ENCODE measurements around the gene C2orf69. TPM values are rescaled to one million over a fixed set of nuclear protein-coding genes. Genes with fewer than 3 reads are reported as not detected.

Gene C2orf69
- polyA plus RNA-seq, 3 donors from 2014 or later = 3.8 to 7.6 (median 4.8) TPM

DNA sequence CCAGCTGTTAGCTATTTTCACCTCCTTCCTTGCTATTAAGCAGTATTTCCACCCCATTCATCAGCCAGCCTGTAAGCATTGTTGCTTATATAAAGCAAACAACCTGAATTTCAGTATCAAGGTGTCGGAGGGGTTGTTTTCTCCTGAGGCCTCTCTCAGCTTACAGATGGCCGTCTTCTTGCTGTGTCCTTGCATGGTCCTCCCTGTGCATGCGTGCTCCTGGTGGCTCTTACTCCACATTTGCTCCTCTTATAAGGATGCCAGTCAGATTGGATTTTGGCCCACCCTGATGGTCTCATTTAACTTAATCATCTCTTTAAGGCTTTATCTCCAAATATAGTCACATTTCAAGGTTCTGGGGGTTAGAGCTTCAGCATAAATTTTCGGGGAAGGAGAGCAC is 46.9 kb downstream of the C2orf69 start:
- peak overlapping the region in 1 of 6 donors; percentile 29 for H3K27ac Mint-ChIP-seq
- no peak for DNase-seq
- peaks cover 40 to 54% of the 10 kb centered on the region in 2 donors for H3K4me1 Mint-ChIP-seq
- H3K36me3 Mint-ChIP-seq = peaks cover 5 to 24% (median 14%) of the 10 kb centered on the region in 3 donors
- H3K4me3 Mint-ChIP-seq = peak overlapping the region in 4 of 5 donors; percentile 18 to 98 (median 40)
- H3K9me3 Mint-ChIP-seq = no peaks in the 10 kb centered on the region
- peaks cover 0 to 13% (median 4%) of the 10 kb centered on the region in 3 donors for H3K27me3 Mint-ChIP-seq (ENCODE audit: low read depth in 3 of 3)

DNA sequence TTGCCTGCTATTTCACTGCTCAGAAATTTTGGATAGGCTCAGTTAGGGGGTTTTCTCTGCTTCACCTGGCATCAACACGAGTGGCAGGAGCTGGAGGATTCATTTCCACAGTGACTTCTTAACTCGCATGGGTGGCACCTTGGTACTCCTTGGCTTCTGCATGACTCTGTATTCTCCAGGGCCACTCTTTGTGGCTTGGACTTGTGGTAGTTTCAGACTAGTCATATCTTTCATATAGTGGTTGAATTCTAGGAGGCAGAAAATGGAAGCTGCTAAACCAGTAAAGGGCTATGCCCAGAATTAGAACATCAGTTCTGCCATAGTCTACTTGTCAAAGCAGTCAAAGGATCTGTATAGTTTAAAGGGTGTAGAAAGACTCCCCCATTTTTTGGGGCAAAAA is 51.1 kb downstream of the C2orf69 start:
- Mint-ChIP-seq H3K4me3 (no peak overlapping the region), H3K36me3 (peaks cover 16 to 39% (median 26%) of the 10 kb centered on the region in 3 donors), H3K4me1 (peaks cover 11 to 17% of the 10 kb centered on the region in 2 donors), H3K27ac (no peak overlapping the region), H3K9me3 (no peaks in the 10 kb centered on the region), H3K27me3 (ENCODE audit: low read depth in 3 of 3) (no peaks in the 10 kb centered on the region)
- DNase-seq = no peak

DNA sequence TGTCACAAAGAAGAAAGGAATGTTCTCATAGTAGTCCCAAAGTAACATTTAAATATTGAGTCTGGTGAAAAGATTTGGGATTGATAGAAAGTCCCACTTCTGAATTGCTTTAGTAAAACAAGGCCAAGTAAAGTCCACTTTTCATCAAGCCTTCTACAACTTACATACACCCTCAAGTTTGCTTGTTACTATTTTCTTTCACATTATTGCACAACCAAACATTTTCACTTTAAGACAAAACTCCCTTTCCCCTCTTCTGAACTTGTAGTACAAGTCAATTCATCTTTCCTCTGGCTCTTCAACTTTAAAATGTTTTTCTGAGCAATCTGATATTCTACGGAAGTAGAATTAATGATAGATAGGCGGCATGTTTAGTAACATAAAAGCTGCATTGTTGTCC is 55.3 kb downstream of the C2orf69 start:
- Mint-ChIP-seq H3K36me3 (peaks cover 16 to 36% (median 19%) of the 10 kb centered on the region in 3 donors), H3K27ac (no peak overlapping the region), H3K9me3 (no peaks in the 10 kb centered on the region), H3K27me3 (ENCODE audit: low read depth in 3 of 3) (no peaks in the 10 kb centered on the region), H3K4me3 (no peak overlapping the region), H3K4me1 (no peaks in the 10 kb centered on the region)
- DNase-seq = no peak

DNA sequence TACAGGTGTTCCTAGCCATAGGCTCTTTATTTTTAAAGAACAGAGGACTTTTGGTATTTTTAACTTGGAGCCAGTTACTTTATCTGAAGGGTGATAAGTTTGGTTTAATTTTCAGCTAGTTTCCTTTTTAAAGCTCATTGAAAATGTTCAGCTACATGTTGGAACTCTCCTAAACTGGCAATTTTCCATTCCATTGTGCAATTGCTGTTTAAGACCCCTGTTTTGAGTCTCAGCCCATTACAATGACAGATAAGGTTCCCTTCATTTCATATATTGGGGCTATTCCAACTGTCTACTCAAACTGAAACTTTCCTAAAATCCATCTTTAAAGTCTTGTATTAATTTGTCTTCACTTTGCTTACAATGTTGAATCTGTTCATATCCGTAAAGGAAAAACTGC is 55.9 kb downstream of the C2orf69 start:
- H3K27me3 Mint-ChIP-seq (ENCODE audit: low read depth in 3 of 3) = no peaks in the 10 kb centered on the region
- H3K9me3 Mint-ChIP-seq = no peaks in the 10 kb centered on the region
- DNase-seq = no peak
- H3K27ac Mint-ChIP-seq = no peak overlapping the region
- no peaks in the 10 kb centered on the region for H3K4me1 Mint-ChIP-seq
- H3K4me3 Mint-ChIP-seq = no peak overlapping the region
- H3K36me3 Mint-ChIP-seq = peaks cover 15 to 32% (median 16%) of the 10 kb centered on the region in 3 donors

DNA sequence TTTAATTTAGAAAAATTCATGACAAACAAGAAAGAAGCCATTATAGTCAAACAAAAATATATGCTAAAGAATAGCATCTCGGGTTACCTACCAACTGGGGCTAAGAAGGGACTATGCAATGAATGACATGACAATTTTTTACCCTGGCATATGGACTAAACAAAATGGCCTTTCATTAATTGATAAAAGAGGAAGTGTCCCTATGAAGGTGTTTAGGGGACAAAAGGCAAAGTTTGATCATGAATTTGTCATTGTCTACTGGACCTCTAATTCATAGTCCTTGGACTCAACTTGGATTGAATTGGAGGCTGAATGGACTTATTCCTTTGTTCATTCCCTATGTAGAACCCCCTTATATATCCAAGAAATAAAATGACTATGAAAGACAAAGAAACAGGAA is 57.0 kb downstream of the C2orf69 start:
- no peak overlapping the region for H3K4me3 Mint-ChIP-seq
- H3K9me3 Mint-ChIP-seq = no peaks in the 10 kb centered on the region
- DNase-seq = no peak
- H3K4me1 Mint-ChIP-seq = no peaks in the 10 kb centered on the region
- no peak overlapping the region for H3K27ac Mint-ChIP-seq
- H3K36me3 Mint-ChIP-seq = peaks cover 12 to 29% (median 15%) of the 10 kb centered on the region in 3 donors
- H3K27me3 Mint-ChIP-seq (ENCODE audit: low read depth in 3 of 3) = no peaks in the 10 kb centered on the region

DNA sequence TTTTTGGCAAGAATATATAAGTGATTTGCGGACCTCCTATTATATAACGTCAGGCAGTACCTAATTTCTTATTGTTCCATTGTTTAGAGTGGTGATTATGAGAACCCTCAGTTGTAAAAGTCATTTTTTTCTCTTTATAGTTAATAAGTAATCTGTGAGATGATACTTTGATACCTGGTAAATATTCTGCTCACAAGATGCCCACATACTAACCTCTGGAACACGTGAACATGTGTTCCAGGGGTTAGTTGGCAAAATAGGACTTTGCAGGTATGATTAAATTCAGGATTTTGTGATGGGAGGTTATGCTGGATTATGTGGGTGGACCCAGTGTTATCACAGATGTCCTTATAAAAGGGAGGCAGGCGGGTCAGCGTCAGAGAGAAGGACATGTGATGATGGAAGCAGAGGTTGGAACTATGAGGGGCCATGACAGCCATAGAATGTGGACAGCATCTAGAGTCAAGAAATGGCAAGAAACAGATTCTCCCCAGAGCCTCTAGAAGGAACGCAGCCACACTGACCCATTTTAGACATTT is 61.1 kb downstream of the C2orf69 start:
- no peaks in the 10 kb centered on the region for H3K9me3 Mint-ChIP-seq
- DNase-seq = no peak
- H3K27ac Mint-ChIP-seq = no peak overlapping the region
- no peaks in the 10 kb centered on the region for H3K4me1 Mint-ChIP-seq
- peaks cover 10 to 21% (median 18%) of the 10 kb centered on the region in 3 donors for H3K36me3 Mint-ChIP-seq
- no peak overlapping the region for H3K4me3 Mint-ChIP-seq
- H3K27me3 Mint-ChIP-seq (ENCODE audit: low read depth in 3 of 3) = peaks cover 0 to 2% (median 0%) of the 10 kb centered on the region in 3 donors

DNA sequence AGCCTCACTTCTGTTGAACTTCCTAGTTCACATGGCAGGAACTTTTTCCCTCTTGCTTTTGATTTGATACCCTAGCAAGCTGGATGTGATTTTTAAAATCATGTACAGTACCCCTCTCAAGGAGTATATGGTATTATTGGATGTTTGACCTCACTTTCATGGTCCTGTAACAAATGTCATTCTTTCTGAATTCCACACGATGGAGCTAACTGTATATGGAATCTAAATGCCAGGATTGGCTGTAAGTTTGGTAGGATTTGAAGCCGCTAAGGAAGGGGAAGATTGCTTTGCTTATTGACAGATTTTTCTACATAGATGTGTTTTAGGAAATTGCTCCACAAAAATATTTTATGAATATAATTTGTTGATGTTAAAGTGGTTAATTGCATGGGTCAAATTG is 62.6 kb downstream of the C2orf69 start:
- no peak for DNase-seq
- H3K27ac Mint-ChIP-seq = no peak overlapping the region
- H3K4me1 Mint-ChIP-seq = no peaks in the 10 kb centered on the region
- H3K36me3 Mint-ChIP-seq = peaks cover 10 to 15% (median 10%) of the 10 kb centered on the region in 3 donors
- H3K4me3 Mint-ChIP-seq = no peak overlapping the region
- no peaks in the 10 kb centered on the region for H3K9me3 Mint-ChIP-seq
- peaks cover 0 to 2% (median 0%) of the 10 kb centered on the region in 3 donors for H3K27me3 Mint-ChIP-seq (ENCODE audit: low read depth in 3 of 3)

DNA sequence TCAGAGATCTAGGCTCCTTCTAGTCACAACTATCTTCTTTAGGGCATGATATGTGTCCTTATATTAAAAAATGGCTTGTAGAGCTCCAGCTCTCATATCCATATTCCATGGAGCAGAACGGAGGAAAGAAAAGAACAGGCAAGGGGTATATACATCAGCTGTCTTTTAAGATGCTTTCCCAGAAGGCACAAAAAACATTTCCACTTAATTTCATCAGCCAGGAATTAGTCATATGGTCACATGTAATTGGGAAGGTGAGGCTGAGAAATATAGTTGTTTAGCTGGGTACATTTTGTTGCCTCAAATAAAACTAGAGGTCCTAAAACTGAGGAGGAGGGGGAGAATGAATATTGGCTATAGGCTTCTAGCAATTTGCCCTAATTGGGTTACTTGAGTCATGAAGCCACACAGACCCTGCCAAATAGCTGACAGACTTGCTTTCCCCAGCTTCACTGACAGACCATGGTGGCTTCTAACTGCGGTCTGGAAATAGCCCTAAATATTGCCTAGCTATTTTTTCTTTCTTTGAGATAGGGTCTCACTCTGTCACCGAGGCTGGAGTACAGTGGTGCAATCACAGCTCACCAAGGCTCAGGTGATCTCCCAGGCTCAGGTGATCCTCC is 64.3 kb downstream of the C2orf69 start:
- no peak for DNase-seq
- H3K27ac Mint-ChIP-seq = no peak overlapping the region
- no peak overlapping the region for H3K4me3 Mint-ChIP-seq
- H3K9me3 Mint-ChIP-seq = no peaks in the 10 kb centered on the region
- no peaks in the 10 kb centered on the region for H3K4me1 Mint-ChIP-seq
- peaks cover 0 to 2% (median 1%) of the 10 kb centered on the region in 3 donors for H3K27me3 Mint-ChIP-seq (ENCODE audit: low read depth in 3 of 3)
- H3K36me3 Mint-ChIP-seq = peaks cover 10 to 15% (median 10%) of the 10 kb centered on the region in 3 donors

Other genes with a start within 250 kb of the C2orf69 start
- 1 to 10 TPM in 2 of 3 donors, not detected in 1; 1.1 to 2.8 TPM for gene FTCDNL1, start 60.1 kb upstream of the C2orf69 start, polyA plus RNA-seq
- 1 to 10 TPM; 1.3 to 4.3 (median 2.5) TPM for gene TYW5, start 44.2 kb downstream of the C2orf69 start, polyA plus RNA-seq
- gene MAIP1, start 44.3 kb downstream of the C2orf69 start, polyA plus RNA-seq = 10 to 100 TPM in 2 of 3 donors, 1 to 10 TPM in 1; 9.1 to 20.5 (median 12.6) TPM

Measured in immature natural killer cell (primary cell).